ENCODE data around the gene DMRT1.

- TF ChIP-seq ZBTB17 (tag by site-specific recombination; IDR thresholded peaks at IDR 0.05) (no peak), ZNF169 (tag by site-specific recombination; IDR thresholded peaks at IDR 0.05) (no peak), CTCF (tag by site-specific recombination; IDR thresholded peaks at IDR 0.05) (no peak), ZNF580 (tag by site-specific recombination; IDR thresholded peaks at IDR 0.05) (no peak), KLF1 (tag by site-specific recombination; IDR thresholded peaks at IDR 0.05) (no peak), MYNN (tag by site-specific recombination; IDR thresholded peaks at IDR 0.05; ENCODE audit: borderline replicate concordance) (no peak), ZNF140 (tag by site-specific recombination; IDR thresholded peaks at IDR 0.05) (no peak), ATF2 (tag by site-specific recombination; IDR thresholded peaks at IDR 0.05; ENCODE audit: low read depth) (no peak), ZNF416 (tag by site-specific recombination; IDR thresholded peaks at IDR 0.05) (no peak), ZNF274 (IDR thresholded peaks at IDR 0.05; ENCODE audit: low read length) (no peak), ZNF274 (tag by site-specific recombination; IDR thresholded peaks at IDR 0.05; ENCODE audit: borderline replicate concordance) (no peak), ZNF660 (tag by site-specific recombination; IDR thresholded peaks at IDR 0.05) (no peak)
Measured at GRCh38 chr9:1018121-1018520, 176.6 kb downstream of the DMRT1 start.

Measured in HEK293 (cell line).